Small intestine (tissue), 7 donors: ENCODE results near the gene GARIN1A. TPM values are rescaled to one million over a fixed set of nuclear protein-coding genes. Genes with fewer than 3 reads are reported as not detected.

ENCODE experiments used
- DNase-seq, 2 donors: peaks; one replicate each; pipeline versions ENCODE4 v3.0.0 to v3.0.0-alpha.2; 2013
- FAIRE-seq: peaks from 2 replicates; lab custom pipeline; 2012; peaks lifted over from hg19 to GRCh38; lab: Jason Lieb, UNC
- H3K27ac ChIP-seq, 3 donors: one replicate each; pipeline ENCODE4 v1.5.1; 2013; ENCODE audit warnings: low read length in 2 of 3, mild to moderate bottlenecking in 2 of 3, control low read depth in 1 of 3, inconsistent platforms in 1 of 3, low read depth in 1 of 3, moderate library complexity in 1 of 3
- H3K27me3 ChIP-seq, 3 donors: one replicate each; pipeline ENCODE4 v1.6.1; 2013; ENCODE audit warnings: low read length in 3 of 3, inconsistent platforms in 1 of 3; ENCODE audit not compliant: control insufficient read depth in 3 of 3, insufficient read depth in 3 of 3
- H3K36me3 ChIP-seq, 3 donors: one replicate each; pipeline ENCODE4 v1.6.1; 2013; ENCODE audit warnings: low read length in 3 of 3, inconsistent platforms in 1 of 3, low read depth in 1 of 3, mild to moderate bottlenecking in 1 of 3, moderate library complexity in 1 of 3; ENCODE audit not compliant: control insufficient read depth in 3 of 3, insufficient read depth in 2 of 3
- H3K4me1 ChIP-seq, 3 donors: one replicate each; pipeline ENCODE4 v1.6.1; 2013; ENCODE audit warnings: low read length in 2 of 3, inconsistent platforms in 1 of 3, low read depth in 1 of 3, mild to moderate bottlenecking in 1 of 3, moderate library complexity in 1 of 3; ENCODE audit not compliant: control insufficient read depth in 3 of 3, insufficient read depth in 2 of 3
- H3K4me3 ChIP-seq, 3 donors: one replicate each; pipeline ENCODE4 v1.5.1; 2013; ENCODE audit warnings: low read length in 3 of 3, control low read depth in 1 of 3, inconsistent platforms in 1 of 3, low read depth in 1 of 3, mild to moderate bottlenecking in 1 of 3, moderate library complexity in 1 of 3
- H3K9me3 ChIP-seq, 2 donors: one replicate each; pipeline ENCODE4 v1.6.1; 2013; ENCODE audit warnings: low read depth in 1 of 2, low read length in 1 of 2; ENCODE audit not compliant: control insufficient read depth in 2 of 2, insufficient read depth in 1 of 2
- WGBS, 3 donors: extraction: QIAGEN DNeasy Blood & Tissue Kit; methylation state at CpG; one replicate each; pipeline ENCODE4 v1.1.7; 2013; 5-methylcytosine and 5-hydroxymethylcytosine counted together
- polyA plus RNA-seq, 4 donors: library from polyadenylated mRNA; stranded (reverse) in 3 of 4; unstranded in 1 of 4; fragments of 200-250 nt in 3 of 4; fragments of 120-200 nt in 1 of 4; gene quantifications; one replicate each; pipeline versions ENCODE4 v1.2.1 to v1.2.3, GENCODE V29; 2013
- donor health status: healthy with polysubstance abuse.
- donor health status: control.
- donor health status: control.
- donor health status: Bipolar disorder and iron deficiency.
- donor health status: healthy.

The GARIN1A gene
- polyA plus RNA-seq, 4 donors: 0.37 to 2.0 (median 1.5) TPM

- Histone ChIP-seq H3K27me3 (peaks cover 0 to 42% (median 12%) of the 10 kb centered on the region in 3 donors), H3K4me3 (no peak overlapping the region), H3K9me3 (no peaks in the 10 kb centered on the region), H3K27ac (no peak overlapping the region), H3K4me1 (peaks cover 0 to 8% (median 0%) of the 10 kb centered on the region in 3 donors), H3K36me3 (no peaks in the 10 kb centered on the region)
- FAIRE-seq: no peak
- 55 to 73% (median 64%) methylated on average over 3 of the region's 3 CpGs for WGBS, 3 donors
- no peak for DNase-seq
These were observed 27.2 kb downstream of the GARIN1A start for GRCh38 chr7:128699196-128699712.

- 24 to 47% (median 35%) methylated on average over 1 of the region's 1 CpG for WGBS, 3 donors
- no peak overlapping the region for H3K4me3 ChIP-seq
- H3K36me3 ChIP-seq: no peaks in the 10 kb centered on the region
- H3K9me3 ChIP-seq: no peaks in the 10 kb centered on the region
- no peak for DNase-seq
- no peak overlapping the region for H3K27ac ChIP-seq
- peaks cover 0 to 8% (median 0%) of the 10 kb centered on the region in 3 donors for H3K4me1 ChIP-seq
- no peak for FAIRE-seq
- H3K27me3 ChIP-seq: peaks cover 0 to 45% (median 12%) of the 10 kb centered on the region in 3 donors
These were observed 27.8 kb downstream of the GARIN1A start for GRCh38 chr7:128699895-128700294.

GRCh38 chr7:128701062-128701785 lies 29.1 kb downstream of the GARIN1A start:
- Histone ChIP-seq H3K27ac (no peak overlapping the region), H3K36me3 (no peaks in the 10 kb centered on the region), H3K4me3 (no peak overlapping the region), H3K4me1 (peaks cover 0 to 8% (median 0%) of the 10 kb centered on the region in 3 donors), H3K9me3 (no peaks in the 10 kb centered on the region), H3K27me3 (peaks cover 0 to 45% (median 7%) of the 10 kb centered on the region in 3 donors)
- DNase-seq (no peak), FAIRE-seq (no peak)
- 53 to 72% (median 54%) methylated on average over 6 of the region's 6 CpGs for WGBS, 3 donors

GRCh38 chr7:128703609-128704241 lies 31.6 kb downstream of the GARIN1A start:
- 25 to 38% (median 36%) methylated on average over 7 of the region's 7 CpGs for WGBS, 3 donors
- DNase-seq (no peak), FAIRE-seq (no peak)
- H3K27me3 ChIP-seq: peaks cover 0 to 20% (median 0%) of the 10 kb centered on the region in 3 donors
- H3K27ac ChIP-seq: no peak overlapping the region
- no peaks in the 10 kb centered on the region for H3K36me3 ChIP-seq
- H3K4me3 ChIP-seq: no peak overlapping the region
- no peaks in the 10 kb centered on the region for H3K4me1 ChIP-seq
- H3K9me3 ChIP-seq: no peaks in the 10 kb centered on the region

GRCh38 chr7:128705891-128706333 lies 33.8 kb downstream of the GARIN1A start:
- Histone ChIP-seq H3K36me3 (no peaks in the 10 kb centered on the region), H3K4me3 (no peak overlapping the region), H3K27me3 (peaks cover 0 to 13% (median 0%) of the 10 kb centered on the region in 3 donors), H3K27ac (no peak overlapping the region), H3K9me3 (no peaks in the 10 kb centered on the region), H3K4me1 (no peaks in the 10 kb centered on the region)
- no peak for FAIRE-seq
- no peak for DNase-seq
- 59 to 78% (median 66%) methylated on average over 3 of the region's 3 CpGs for WGBS, 3 donors

GRCh38 chr7:128707752-128708151 lies 35.7 kb downstream of the GARIN1A start:
- no peak for DNase-seq
- FAIRE-seq: no peak
- WGBS, 3 donors: 80 to 95% (median 91%) methylated on average over 1 of the region's 1 CpG
- H3K27ac ChIP-seq: no peak overlapping the region
- no peaks in the 10 kb centered on the region for H3K9me3 ChIP-seq
- no peaks in the 10 kb centered on the region for H3K4me1 ChIP-seq
- H3K36me3 ChIP-seq: no peaks in the 10 kb centered on the region
- H3K27me3 ChIP-seq: peaks cover 0 to 12% (median 0%) of the 10 kb centered on the region in 3 donors
- H3K4me3 ChIP-seq: no peak overlapping the region

- Histone ChIP-seq H3K27me3 (peaks cover 0 to 12% (median 0%) of the 10 kb centered on the region in 3 donors), H3K4me1 (no peaks in the 10 kb centered on the region), H3K36me3 (no peaks in the 10 kb centered on the region), H3K27ac (no peak overlapping the region), H3K9me3 (no peaks in the 10 kb centered on the region), H3K4me3 (no peak overlapping the region)
- no peak for FAIRE-seq
- DNase-seq: no peak
- 77 to 85% (median 85%) methylated on average over 3 of the region's 3 CpGs for WGBS, 3 donors
These were observed 36.1 kb downstream of the GARIN1A start for GRCh38 chr7:128708235-128708634.

- Histone ChIP-seq H3K27me3 (peaks cover 0 to 10% (median 0%) of the 10 kb centered on the region in 3 donors), H3K36me3 (no peaks in the 10 kb centered on the region), H3K4me3 (no peak overlapping the region), H3K27ac (no peak overlapping the region), H3K9me3 (no peaks in the 10 kb centered on the region), H3K4me1 (no peaks in the 10 kb centered on the region)
- DNase-seq: no peak
- WGBS, 3 donors: 69 to 80% (median 74%) methylated on average over 3 of the region's 3 CpGs
- no peak for FAIRE-seq
These were observed 36.7 kb downstream of the GARIN1A start for GRCh38 chr7:128708824-128709223.
